Activated CD4-positive, CD25-positive, alpha-beta regulatory T cell (primary cell): ENCODE results near the gene RAB27B.
"Not testable (repeated sequence)": the region's sequence is repeated elsewhere in the genome, so short reads cannot be mapped to it uniquely, and the experiment has no call there.

ENCODE experiments used
- DNase-seq, 4 experiments: peaks; one replicate each; lab custom pipeline; 2025; lab: John Stamatoyannopoulos, UW

The RAB27B gene

DNA sequence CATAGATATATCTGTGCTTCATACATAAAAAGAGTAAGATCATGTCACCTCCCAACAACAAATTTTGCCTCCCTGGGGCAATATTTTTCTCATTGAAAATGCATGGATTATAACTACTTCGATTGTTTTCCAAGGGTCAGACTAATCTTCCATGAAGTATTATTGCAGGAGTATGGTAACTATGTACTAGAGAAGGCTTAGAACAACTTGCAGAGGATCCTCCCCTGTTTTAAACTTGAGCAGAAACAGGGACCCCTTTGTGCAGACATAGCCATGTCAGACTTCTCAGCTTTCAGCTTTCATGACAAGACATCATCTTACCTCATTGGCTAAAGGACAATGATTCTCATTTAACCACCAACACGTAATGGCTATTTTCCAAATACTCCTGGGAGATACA is 13.2 kb upstream of the RAB27B start:
- DNase-seq, result no peak

DNA sequence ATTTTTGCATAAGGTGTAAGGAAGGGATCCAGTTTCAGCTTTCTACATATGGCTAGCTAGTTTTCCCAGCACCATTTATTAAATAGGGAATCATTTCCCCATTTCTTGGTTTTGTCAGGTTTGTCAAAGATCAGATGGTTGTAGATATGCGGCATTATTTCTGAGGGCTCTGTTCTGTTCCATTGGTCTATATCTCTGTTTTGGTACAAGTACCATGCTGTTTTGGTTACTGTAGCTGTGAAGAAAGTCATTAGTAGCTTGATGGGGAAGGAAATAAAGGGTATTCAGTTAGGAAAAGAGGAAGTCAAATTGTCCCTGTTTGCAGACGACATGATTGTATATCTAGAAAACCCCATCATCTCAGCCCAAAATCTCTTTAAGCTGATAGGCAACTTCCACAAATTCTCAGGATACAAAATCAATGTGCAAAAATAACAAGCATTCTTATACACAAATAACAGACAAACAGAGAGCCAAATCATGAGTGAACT is 7.4 kb upstream of the RAB27B start:
- DNase-seq, result not testable (repeated sequence)

GRCh38 chr18:54822872-54823845 is 5.1 kb upstream of the RAB27B start:
- DNase-seq, result no peak

- no peak for DNase-seq
Measured at GRCh38 chr18:54824761-54825160, 3.5 kb upstream of the RAB27B start.

- no peak for DNase-seq
Measured at GRCh38 chr18:54825601-54826344, 2.5 kb upstream of the RAB27B start.

GRCh38 chr18:54828986-54829385 is 709 bp downstream of the RAB27B start:
- DNase-seq, result no peak

DNA sequence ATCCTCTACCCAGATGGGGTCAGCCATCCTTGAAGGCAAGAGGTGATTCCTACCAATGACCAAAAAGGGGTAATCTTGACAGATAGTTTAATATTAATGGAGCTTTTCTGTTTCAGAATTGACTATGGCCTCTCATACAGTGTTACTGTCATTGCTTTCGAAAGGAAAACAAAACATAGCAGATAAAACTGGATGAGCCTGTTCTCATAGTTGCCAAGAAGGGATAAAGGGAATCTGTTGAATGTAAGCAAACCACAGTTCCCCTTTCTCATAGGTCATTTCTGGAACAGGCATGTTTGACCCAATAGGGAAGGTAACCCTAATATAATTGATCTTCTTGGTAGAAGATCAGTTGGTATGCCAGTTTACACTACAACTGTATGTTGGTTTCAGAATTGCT is 1.6 kb downstream of the RAB27B start:
- no peak for DNase-seq

DNA sequence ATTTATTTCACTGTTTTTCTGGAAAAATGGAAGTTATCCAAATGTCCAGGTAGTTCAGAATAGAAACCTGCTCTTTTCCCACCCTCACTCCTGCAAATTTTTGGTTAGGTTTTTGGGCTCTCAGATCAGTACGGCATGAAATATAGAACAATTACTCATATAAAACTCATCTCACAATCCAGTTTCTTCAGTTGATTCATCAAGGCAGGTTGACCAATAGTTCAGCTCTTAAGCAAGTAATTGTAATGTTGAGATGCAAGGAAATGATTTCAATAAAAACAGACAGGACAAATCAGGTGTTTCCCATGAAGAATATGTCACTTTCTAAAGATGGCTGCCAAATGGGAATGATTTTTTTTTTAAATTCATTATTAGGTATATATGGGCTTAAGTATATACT is 2.0 kb downstream of the RAB27B start:
- no peak for DNase-seq

- DNase-seq, result no peak
Measured at GRCh38 chr18:54830866-54831265, 2.6 kb downstream of the RAB27B start.

DNA sequence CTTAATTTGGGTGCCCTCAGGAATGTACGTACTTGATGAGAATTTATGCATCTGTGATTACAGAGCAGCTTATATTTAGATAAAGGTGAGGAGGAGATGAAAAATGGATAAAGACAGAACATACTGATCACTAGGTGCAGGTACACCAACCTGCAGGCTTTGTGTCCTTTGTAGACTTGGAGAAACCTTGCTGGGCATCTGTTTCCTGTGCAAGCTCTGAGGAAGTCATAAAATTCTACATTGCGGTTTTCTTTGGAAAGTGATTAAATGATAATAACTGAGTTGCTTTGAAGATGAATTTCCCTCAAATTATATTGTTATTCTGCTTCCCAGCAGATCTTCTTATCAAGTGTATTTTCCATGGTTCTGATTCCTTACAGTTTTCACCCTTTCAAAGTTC is 7.7 kb downstream of the RAB27B start:
- DNase-seq, result no peak

GRCh38 chr18:54843314-54843713 is 15.0 kb downstream of the RAB27B start:
- DNase-seq, result no peak

- DNase-seq, result no peak
Measured at GRCh38 chr18:54845787-54846186, 17.5 kb downstream of the RAB27B start.

GRCh38 chr18:54848121-54848520 is 19.8 kb downstream of the RAB27B start:
- no peak for DNase-seq

- DNase-seq, result no peak
Measured at GRCh38 chr18:54849683-54850082, 21.4 kb downstream of the RAB27B start.

DNA sequence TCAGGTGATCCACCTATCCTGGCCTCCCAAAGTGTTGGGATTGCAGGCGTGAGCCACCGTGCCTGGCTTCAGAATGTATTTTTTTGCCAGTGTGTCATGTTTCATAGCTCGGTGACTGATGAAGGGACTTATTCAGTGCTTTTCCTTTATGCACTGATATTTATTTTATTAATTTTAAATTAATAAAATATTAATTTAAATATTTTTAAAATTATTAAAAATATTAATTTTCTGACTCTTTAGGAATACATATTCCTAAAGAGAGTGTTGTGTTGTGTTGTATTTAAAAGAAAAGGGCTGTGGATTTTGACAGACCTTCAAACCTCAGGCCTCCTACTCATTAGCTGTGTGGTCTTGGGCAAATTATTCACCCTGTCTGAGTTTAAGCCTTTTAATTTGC is 22.3 kb downstream of the RAB27B start:
- DNase-seq, result no peak

DNA sequence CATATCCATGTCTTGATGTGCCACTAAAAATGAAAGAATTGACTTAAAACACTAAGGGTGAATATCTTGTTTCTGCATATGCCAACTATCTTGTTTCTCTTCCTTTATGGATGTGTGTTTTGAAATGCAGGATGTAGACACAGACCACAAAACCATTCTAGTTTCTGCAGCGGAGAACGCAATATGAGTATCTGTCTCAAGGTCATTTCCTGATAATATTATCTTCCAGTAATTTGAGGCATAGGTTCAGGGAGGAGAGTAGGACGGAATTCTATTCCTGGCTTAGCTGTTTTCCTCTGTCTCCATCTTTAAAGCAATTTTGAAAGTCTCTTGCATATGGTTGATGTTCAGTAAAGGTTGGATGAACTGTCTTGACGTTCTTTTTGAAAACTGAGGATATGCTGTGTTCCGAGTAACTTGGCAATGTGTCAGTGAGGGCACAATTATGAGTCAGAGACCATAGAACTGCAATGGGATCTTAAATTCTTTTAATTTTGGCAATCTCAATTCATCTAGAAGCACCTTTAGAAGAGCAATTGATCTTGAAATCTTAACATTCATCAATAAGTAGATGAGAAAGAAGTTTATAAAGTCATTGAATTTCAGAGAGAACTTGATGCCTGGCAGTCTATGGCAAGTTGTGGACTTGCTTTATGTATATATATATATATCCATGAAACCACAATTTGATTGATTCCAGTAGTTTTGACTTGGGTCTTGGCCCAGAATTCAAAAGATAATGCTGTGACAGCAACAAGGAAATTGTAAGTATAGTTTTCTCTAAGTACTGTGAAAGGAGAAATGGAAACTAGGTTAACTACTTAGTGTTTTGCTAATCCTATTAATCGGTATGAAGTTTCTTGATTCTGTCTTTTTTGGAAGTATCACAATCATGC is 24.8 kb downstream of the RAB27B start:
- DNase-seq, result no peak

GRCh38 chr18:54855050-54855449 is 26.8 kb downstream of the RAB27B start:
- not testable (repeated sequence) for DNase-seq

DNA sequence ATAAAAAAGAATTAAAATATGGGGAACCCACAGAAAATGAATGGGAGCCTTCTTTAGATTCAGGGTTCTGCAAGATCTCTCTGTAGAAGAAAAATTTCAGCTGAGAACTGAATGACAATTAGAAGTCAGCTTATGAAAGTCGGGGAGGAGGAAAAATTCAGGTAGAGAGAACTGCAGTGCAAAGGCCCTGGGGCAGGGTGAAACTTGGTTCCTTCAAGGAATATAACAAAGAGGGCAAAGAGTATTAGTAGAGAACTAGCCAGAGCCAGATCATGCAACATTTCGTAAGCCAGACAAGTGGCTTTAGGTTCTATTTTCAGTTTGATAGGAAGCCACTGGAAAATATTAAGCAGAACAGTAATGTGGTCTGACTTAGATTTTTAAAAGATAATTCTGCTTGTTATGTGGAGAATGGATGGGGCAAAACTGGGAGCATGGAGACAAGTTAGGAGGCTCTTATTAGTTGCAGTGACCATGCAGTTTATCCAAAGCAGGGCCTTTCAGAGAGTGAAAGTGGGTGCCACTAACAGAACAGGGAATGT is 27.9 kb downstream of the RAB27B start:
- no peak for DNase-seq

- DNase-seq, result no peak
Measured at GRCh38 chr18:54857499-54857898, 29.2 kb downstream of the RAB27B start.

DNA sequence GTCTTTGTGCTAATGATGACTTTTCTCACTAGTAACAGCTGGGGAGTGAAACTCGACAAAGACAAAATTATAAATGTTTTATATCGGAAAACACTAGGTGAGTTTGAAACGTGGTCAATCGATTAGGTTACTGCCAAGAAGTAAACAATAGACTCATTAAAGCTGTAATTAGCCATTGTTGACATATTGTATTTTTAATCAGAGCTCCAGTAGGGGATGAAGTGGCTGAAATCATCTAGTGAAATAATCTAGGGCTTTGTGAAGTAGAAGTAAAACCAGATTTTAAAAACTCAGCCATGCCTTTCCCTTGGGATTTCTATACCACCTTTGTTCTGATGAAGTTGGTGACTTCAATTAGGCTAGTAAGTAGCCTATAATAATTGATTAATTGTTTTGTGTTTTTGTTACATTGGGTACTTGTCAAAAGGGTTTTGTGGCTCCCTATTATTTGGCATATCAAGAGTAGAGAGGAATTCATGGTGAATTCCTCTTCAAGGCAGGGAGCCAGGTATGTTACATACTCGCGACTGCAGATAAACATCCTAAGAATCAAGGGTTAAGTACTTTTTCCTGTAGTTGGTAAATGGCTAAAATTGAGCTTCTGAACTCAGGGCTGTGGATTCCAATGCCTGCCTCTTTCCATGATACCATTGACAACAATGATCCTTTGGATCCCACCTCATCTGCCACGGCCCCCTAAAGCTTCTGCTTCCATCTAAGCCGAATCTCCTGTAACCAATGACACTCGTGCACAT is 31.6 kb downstream of the RAB27B start:
- no peak for DNase-seq

DNA sequence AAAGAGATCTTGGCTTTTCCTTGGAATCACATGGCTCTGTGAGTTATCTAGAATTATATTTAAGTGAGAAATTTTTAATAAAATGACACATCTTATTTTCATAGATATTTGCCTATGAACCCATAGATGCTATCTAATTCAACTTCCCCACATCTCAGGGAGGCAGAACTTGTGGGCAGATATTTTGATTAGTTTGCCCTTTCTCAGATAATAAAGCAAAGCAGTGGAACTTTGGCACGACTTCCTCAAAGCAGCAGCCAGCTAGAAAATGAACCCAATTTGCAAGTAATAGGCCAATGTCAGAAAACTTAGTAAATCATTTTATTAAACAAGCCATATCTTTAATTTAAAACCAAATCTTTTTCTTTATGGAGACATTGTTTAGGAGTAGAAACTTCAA is 32.7 kb downstream of the RAB27B start:
- no peak for DNase-seq
